ENCODE results near the gene ZMYND11. TPM values are rescaled to one million over a fixed set of nuclear protein-coding genes. Genes with fewer than 3 reads are reported as not detected.
"Not testable (repeated sequence)": the region's sequence is repeated elsewhere in the genome, so short reads cannot be mapped to it uniquely, and the experiment has no call there.

The ZMYND11 gene
- total and polyA plus RNA-seq, 2 donors (not counting 1 experiment from before 2014, with no cell fraction given), result 57.0 to 68.4 TPM

DNA sequence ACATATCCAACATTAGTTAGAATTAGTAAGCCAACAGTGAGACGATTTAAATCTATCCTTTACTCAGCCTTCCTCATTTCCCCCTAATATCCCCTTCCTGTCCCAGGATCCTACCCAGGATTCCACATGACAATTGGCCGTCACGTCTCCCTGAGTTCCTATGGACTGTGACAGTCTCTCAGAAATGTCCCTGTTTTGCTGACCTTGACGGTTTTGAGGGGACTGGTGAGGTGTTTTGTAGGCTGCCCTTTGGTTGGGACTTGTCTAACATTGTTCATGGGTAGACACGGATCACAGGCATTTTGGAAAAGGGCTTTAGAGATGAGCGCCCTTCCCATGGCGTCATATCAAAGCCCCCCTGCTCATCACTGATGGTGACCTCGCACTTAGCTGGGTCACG is 162.8 kb downstream of the ZMYND11 start:
- no peak for TF ChIP-seq EZH2 (IDR thresholded peaks at IDR 0.05; ENCODE audit: low read length, missing control alignments)
- no peak for TF ChIP-seq CTCF (conservative IDR thresholded peaks at IDR 0.05 in 1 of 2, IDR thresholded peaks at IDR 0.05 in 1 of 2; ENCODE audit: low read depth in 1 of 2, low read length in 2 of 2)
- peaks cover 8% of the 10 kb centered on the region for H3K4me1 ChIP-seq (ENCODE audit: control insufficient read depth, extremely low read depth, insufficient read depth, low read length)
- no peak overlapping the region for H2AFZ ChIP-seq (ENCODE audit: low read length)
- no peaks in the 10 kb centered on the region for H3K36me3 ChIP-seq (ENCODE audit: control insufficient read depth, insufficient read depth, low read length)
- no peaks in the 10 kb centered on the region for H3K27me3 ChIP-seq (ENCODE audit: control insufficient read depth, insufficient read depth, low read length)
- DNase-seq (ENCODE audit: low read depth in 2 of 2), result no peak
- peak overlapping the region; percentile 44 for H3K4me2 ChIP-seq (ENCODE audit: extremely low read depth, insufficient read depth, low read length)
- peak overlapping the region in 1 of 4 experiments; percentile 15 for H3K4me3 ChIP-seq (replicated peaks in 1 of 4; ENCODE audit: control extremely low read depth in 1 of 4, insufficient read depth in 1 of 4, low read depth in 3 of 4, low read length in 4 of 4)
- no peak overlapping the region for H3K9ac ChIP-seq (ENCODE audit: insufficient read depth, low read length)
- H4K20me1 ChIP-seq (ENCODE audit: control insufficient read depth, extremely low read depth, insufficient read depth, low read length), result no peaks in the 10 kb centered on the region
- H3K9me3 ChIP-seq (ENCODE audit: control insufficient read depth, insufficient read depth, low read depth, low read length), result no peaks in the 10 kb centered on the region
- no peaks in the 10 kb centered on the region for H3K79me2 ChIP-seq (ENCODE audit: control insufficient read depth, insufficient read depth, low read length)
- H3K27ac ChIP-seq (ENCODE audit: insufficient read depth, low read length), result peak overlapping the region; percentile 49

- Histone ChIP-seq H2AFZ (ENCODE audit: low read length) (no peak overlapping the region), H3K27ac (ENCODE audit: insufficient read depth, low read length) (no peak overlapping the region), H3K79me2 (ENCODE audit: control insufficient read depth, insufficient read depth, low read length) (no peaks in the 10 kb centered on the region), H3K4me2 (ENCODE audit: extremely low read depth, insufficient read depth, low read length) (no peak overlapping the region), H3K4me3 (replicated peaks in 1 of 4; ENCODE audit: control extremely low read depth in 1 of 4, insufficient read depth in 1 of 4, low read depth in 3 of 4, low read length in 4 of 4) (no peak overlapping the region), H3K36me3 (ENCODE audit: control insufficient read depth, insufficient read depth, low read length) (no peaks in the 10 kb centered on the region), H3K4me1 (ENCODE audit: control insufficient read depth, extremely low read depth, insufficient read depth, low read length) (peaks cover 8% of the 10 kb centered on the region), H4K20me1 (ENCODE audit: control insufficient read depth, extremely low read depth, insufficient read depth, low read length) (no peaks in the 10 kb centered on the region), H3K9me3 (ENCODE audit: control insufficient read depth, insufficient read depth, low read depth, low read length) (no peaks in the 10 kb centered on the region), H3K9ac (ENCODE audit: insufficient read depth, low read length) (no peak overlapping the region), H3K27me3 (ENCODE audit: control insufficient read depth, insufficient read depth, low read length) (no peaks in the 10 kb centered on the region)
- no peak for TF ChIP-seq CTCF (conservative IDR thresholded peaks at IDR 0.05 in 1 of 2, IDR thresholded peaks at IDR 0.05 in 1 of 2; ENCODE audit: low read depth in 1 of 2, low read length in 2 of 2)
- TF ChIP-seq EZH2 (IDR thresholded peaks at IDR 0.05; ENCODE audit: low read length, missing control alignments), result no peak
- no peak for DNase-seq (ENCODE audit: low read depth in 2 of 2)
Observed at GRCh38 chr10:299512-299911, 164.3 kb downstream of the ZMYND11 start.

DNA sequence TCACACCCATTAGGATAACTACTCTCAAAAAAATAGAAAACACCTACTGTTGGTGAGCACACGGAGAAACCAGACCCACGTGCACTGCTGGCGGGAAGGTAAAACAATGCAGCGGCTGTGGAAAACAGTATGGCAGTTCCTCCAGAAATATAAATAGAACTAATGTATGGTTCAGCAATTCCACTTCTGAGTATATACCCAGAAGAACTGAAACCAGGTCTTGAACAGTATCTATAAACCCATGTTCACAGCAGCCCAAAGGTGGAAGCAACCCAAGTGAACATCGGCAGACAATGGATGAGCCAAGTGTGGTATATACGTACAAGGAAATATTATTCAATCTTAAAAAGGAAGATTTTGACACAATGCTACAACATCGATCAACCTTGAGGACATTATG is 164.7 kb downstream of the ZMYND11 start:
- DNase-seq (ENCODE audit: low read depth in 2 of 2), result no peak
- no peaks in the 10 kb centered on the region for H3K79me2 ChIP-seq (ENCODE audit: control insufficient read depth, insufficient read depth, low read length)
- H2AFZ ChIP-seq (ENCODE audit: low read length), result no peak overlapping the region
- no peaks in the 10 kb centered on the region for H3K27me3 ChIP-seq (ENCODE audit: control insufficient read depth, insufficient read depth, low read length)
- H3K4me3 ChIP-seq (replicated peaks in 1 of 4; ENCODE audit: control extremely low read depth in 1 of 4, insufficient read depth in 1 of 4, low read depth in 3 of 4, low read length in 4 of 4), result no peak overlapping the region
- H3K4me2 ChIP-seq (ENCODE audit: extremely low read depth, insufficient read depth, low read length), result no peak overlapping the region
- no peaks in the 10 kb centered on the region for H3K36me3 ChIP-seq (ENCODE audit: control insufficient read depth, insufficient read depth, low read length)
- H3K9ac ChIP-seq (ENCODE audit: insufficient read depth, low read length), result no peak overlapping the region
- H3K4me1 ChIP-seq (ENCODE audit: control insufficient read depth, extremely low read depth, insufficient read depth, low read length), result peaks cover 8% of the 10 kb centered on the region
- no peak overlapping the region for H3K27ac ChIP-seq (ENCODE audit: insufficient read depth, low read length)
- TF ChIP-seq CTCF (conservative IDR thresholded peaks at IDR 0.05 in 1 of 2, IDR thresholded peaks at IDR 0.05 in 1 of 2; ENCODE audit: low read depth in 1 of 2, low read length in 2 of 2) (no peak), EZH2 (IDR thresholded peaks at IDR 0.05; ENCODE audit: low read length, missing control alignments) (no peak)
- H4K20me1 ChIP-seq (ENCODE audit: control insufficient read depth, extremely low read depth, insufficient read depth, low read length), result no peaks in the 10 kb centered on the region
- H3K9me3 ChIP-seq (ENCODE audit: control insufficient read depth, insufficient read depth, low read depth, low read length), result no peaks in the 10 kb centered on the region

GRCh38 chr10:300580-300979 is 165.3 kb downstream of the ZMYND11 start:
- H2AFZ ChIP-seq (ENCODE audit: low read length); H3K4me2 ChIP-seq (ENCODE audit: extremely low read depth, insufficient read depth, low read length); H4K20me1 ChIP-seq (ENCODE audit: control insufficient read depth, extremely low read depth, insufficient read depth, low read length); H3K36me3 ChIP-seq (ENCODE audit: control insufficient read depth, insufficient read depth, low read length); H3K9me3 ChIP-seq (ENCODE audit: control insufficient read depth, insufficient read depth, low read depth, low read length); DNase-seq (ENCODE audit: low read depth in 2 of 2); H3K9ac ChIP-seq (ENCODE audit: insufficient read depth, low read length); H3K4me3 ChIP-seq (replicated peaks in 1 of 4; ENCODE audit: control extremely low read depth in 1 of 4, insufficient read depth in 1 of 4, low read depth in 3 of 4, low read length in 4 of 4); H3K27me3 ChIP-seq (ENCODE audit: control insufficient read depth, insufficient read depth, low read length); H3K27ac ChIP-seq (ENCODE audit: insufficient read depth, low read length); H3K79me2 ChIP-seq (ENCODE audit: control insufficient read depth, insufficient read depth, low read length); H3K4me1 ChIP-seq (ENCODE audit: control insufficient read depth, extremely low read depth, insufficient read depth, low read length): not testable (repeated sequence)
